T-helper 22 cell (primary cell): ENCODE measurements around the gene OR52E4.

Source experiments
- DNase-seq: peaks from one replicate; pipeline ENCODE4 v3.0.0-alpha.2; 2020; ENCODE audit warnings: low read depth

The OR52E4 gene

DNA sequence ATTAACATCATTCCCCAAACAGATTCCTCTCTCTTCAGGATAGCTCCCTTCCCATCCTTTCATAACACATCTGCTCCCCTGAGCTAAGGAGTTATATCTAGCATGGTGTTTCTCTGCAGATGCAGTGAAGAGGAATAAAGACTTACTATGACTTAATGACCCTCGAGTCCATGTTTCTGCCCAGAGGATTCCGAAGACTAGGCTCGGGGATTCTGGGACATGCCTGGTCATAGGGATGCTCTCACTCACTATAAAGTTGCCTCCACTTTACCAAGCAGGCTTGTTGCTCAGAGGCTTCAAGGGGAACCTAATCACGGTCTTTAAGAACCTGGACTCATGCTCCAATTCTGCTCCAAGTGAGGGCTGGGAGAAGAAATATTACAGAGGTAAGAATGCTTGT is at the start of gene OR52E4:
TSS of gene OR52E4 (plus strand) at position 301 of the 400 bp plus-strand sequence. CDS start 3,664 bp downstream, outside the sequence.
- DNase-seq, result no peak

DNA sequence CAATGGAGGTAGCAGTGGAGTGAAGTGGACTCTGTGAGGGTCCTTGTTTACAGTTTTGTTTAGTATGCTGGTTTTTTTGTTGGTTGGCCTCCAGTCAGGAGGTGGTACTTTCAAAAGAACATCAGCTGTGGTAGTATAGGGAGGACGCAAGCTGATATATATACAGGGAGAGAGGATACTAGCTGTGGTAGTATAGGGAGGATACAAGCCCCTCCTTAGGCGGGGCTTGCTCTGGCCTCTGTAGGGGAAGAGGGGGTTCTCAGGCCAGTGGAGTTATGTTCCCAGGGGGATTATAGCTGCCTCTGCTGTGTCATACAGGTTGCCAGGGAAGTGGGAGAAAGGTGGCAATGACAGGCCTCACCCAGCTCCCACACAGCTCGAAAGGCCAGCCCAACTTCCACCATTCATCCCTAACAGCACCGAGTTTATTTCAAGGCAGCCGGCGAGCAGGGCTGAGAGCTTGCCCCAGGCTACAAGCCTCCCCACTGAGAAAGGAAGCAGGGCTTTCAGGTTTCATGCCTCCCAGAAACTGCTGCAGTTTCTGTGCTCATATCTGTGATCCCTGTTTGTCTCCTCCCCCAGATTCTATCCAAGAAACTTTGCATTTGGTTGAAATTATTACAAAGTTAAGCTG is 49.1 kb upstream of the OR52E4 start:
- no peak for DNase-seq

DNA sequence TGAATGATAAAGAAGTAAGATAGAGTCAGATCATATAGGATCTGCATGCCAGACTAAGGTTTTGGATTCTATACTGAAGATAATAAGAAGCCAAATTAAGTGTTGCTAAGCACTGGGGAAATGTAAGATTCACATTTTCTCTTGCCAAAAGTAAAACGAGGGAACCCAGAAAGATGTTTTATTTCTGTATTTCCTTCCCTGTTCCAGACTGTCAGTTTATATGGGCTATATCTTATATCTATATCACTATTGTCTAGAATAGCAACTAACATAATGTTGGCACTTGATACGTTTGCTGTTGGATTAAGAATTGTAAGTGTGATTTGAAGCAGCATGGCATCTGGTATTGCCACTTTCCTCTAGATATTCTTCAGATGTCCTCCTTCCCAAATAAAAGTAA is 47.0 kb upstream of the OR52E4 start:
- no peak for DNase-seq

DNA sequence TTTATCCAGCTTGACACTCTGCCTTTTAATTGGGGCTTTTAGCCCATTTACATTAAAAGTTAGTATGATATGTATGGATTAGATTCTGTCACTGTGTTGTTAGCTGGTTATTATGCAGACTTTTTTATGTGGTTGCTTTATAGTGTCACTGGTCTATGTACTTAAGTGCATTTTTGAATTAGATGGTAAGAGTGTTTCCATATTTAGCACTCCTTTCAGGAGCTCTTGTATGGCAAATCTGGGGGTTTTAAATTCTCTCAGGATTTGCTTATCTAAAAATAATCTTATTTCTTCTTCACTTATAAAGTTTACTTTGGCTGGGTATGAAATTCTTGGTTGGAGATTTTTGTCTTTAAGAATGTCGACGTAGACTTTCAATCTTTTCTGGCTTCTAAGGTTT is 42.7 kb upstream of the OR52E4 start:
- DNase-seq, result no peak

DNA sequence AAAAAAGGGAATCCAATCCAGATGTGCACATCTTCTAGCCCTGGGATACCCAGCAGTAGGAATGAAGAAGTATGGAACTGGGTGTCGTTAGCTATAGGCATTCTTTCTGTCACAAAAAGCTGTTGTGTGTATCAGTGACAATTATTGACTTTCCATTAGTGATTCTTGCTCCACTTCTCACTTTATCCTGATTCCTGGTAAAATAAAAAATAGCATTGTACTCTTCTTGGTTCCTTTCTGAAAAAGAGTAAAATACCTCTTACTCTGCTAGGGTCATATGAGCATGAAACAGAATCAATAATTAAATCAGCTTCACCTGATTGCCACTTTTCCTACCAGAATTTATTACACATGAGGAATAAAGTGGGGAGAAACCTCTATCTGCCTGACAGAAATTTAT is 38.6 kb upstream of the OR52E4 start, which contains the start of gene OR52E6:
TSS of gene OR52E6 (minus strand) at position 101 of the 400 bp plus-strand sequence. CDS start at position 101, 0 bp downstream.
- DNase-seq, result no peak

DNA sequence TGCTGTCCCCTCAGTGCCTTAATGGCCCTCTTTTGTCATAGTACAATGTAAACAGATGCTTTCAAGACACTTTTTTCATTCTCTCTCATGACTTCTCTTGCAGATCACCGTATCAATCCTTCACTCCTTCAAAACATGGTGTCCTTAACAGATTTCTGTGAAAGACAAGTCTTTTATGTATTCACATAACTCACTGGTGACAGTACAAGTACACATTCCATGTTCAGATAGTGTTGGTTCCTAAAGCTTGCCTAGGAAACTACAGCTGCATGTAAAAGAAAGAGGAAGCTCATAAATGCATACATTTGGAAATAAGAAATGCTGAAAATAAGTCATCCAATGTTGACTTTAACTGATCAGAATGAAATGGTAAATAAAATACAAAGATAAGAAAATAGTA is 33.7 kb upstream of the OR52E4 start:
- no peak for DNase-seq

DNA sequence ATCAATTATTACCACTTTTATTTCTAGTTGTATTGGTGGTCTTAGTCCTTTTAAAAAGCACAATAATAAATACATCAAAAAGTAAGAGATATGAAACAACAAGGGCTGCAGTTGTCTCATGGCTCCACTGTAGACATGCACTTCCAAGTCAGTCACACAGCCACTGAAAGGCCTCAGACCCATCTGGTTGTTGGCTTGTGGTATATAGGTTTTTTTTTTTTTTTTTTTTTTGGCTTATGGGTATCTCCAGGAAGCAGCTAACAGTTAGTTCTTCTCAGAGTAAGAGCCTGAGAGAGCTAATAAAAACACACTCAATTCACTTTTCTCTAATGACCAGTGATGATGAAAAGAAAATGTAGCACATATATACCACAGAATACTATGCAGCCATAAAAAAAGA is 32.7 kb upstream of the OR52E4 start:
- DNase-seq, result no peak

DNA sequence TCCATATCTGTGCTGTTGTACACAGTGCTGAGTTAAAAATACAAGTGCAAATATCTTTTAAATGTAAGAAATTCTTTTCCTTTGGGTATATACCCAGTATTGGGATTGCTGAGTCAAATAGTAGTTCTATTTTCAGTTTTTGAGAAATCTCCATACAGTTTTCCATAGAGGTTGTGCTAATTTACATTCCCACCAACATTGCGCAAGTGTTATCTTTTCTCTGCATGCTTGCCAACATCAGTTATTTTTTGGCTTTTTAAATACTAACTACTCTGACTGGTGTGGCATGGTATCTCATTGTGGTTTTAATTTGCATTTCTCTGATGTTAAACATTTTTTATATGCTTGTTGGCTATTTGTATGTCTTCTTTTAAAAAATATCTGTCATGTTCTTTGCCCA is 29.4 kb upstream of the OR52E4 start:
- DNase-seq, result no peak

DNA sequence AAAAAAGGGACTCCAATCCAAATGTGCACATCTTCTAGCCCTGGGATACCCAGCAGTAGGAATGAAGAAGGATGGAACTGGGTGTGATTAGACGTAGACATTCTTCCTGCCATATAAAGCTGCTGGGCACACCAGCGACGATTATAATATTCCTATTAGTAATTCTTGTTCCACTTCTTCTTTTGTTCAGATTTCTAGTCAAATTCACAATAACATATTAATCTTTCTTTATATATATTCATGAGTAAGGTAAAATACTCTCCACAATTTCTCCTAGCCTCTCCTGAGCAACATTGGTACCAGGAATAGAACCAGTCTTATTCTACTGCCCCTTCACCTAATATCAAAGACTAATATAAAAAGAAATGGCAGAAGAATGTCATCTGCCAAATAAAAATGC is 22.8 kb upstream of the OR52E4 start, which contains the start of gene OR52E8:
TSS of gene OR52E8 (minus strand) at position 101 of the 400 bp plus-strand sequence. CDS start at position 101, 0 bp downstream.
- DNase-seq, result no peak

DNA sequence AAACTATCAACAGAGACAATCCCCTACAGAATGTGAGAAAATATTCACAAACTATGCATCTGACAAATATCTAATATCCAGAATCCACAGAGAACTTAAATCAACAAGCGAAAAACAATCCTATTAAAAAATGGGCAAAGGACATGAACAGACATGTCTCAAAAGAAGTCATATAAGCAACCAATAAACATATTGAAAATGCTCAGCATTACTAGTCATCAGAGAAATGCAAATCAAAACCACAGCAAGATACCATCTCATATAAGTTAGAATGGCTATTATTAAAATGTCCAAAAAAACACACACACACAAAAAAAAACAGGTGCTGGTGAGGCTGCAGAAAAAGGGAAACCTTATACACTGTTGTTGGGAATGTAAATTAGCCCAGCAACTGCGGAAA is 14.6 kb upstream of the OR52E4 start:
- DNase-seq, result no peak

DNA sequence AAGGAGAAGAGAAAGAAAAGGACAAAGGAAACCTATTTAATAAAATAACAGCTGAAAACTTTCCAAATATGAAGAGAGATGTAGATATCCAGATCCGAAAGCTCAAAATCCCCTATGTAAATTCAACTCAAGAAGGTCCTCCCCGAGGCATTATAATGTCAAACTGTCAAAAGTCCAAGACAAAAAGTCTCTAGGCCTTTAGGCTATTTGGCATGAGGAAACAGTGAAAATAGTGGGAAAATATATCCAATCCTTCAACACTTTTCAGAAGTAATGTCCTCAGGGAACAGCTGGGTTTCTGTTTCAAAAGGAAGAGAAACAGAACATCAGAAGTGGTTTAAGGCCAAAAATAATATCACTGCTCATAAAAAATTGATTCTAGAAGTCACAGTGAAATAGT is 1.9 kb upstream of the OR52E4 start:
- DNase-seq, result no peak

DNA sequence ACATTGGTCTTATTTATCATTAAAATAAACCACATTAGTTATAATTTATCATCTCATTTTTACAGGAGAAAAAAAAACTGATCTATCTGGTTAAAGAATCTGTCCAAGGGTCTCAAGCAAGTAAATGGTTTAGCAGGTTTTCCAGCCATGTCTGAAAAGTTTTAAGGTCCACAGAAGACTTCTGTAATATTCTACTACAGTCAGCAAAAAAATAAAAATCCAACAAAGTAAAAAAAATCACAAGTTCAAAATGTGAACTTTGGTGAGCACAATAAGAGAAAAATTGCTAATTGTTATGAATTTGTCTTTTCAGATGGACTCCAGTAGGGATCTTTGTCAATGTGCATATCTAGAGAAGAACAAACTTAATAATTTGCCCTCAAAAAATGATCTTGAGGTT is 1.3 kb downstream of the OR52E4 start:
- DNase-seq, result no peak

DNA sequence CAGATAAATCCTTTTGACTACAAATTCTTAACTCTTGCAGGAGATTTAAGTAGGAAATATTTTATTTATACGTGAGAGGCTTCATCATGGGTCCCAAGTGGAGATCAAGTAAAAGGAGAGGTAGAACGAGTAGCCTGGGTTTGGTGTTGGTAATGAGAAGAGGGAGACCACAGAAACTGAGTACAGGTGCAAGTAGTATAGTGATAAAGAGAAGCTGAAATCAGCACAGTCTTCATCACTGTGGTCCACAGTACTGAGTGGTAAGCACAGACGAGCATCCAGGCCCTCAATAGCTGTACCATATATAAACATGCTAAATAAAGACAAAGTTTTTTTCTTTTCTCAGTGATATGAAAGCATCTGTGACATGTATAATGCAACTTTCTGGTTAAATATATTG is 6.7 kb downstream of the OR52E4 start:
- DNase-seq, result no peak

DNA sequence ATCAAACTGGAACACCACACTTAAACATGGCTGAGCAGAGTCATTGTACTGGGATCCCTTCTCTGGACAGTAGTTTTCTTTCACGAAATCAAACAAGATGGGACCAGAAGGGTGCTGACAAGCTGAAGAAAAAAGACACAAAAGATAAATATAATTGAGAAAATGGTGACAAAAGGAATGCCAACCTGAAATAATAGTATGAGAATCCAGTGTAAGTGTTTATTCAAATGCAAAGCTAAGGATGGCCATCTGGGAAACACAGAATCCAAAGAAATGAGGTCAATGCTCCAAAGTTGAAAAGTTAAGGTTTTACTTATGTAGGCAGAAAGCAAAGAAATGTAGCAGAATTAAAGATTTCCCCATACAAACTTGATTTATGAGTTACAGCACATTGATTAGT is 7.2 kb downstream of the OR52E4 start:
- DNase-seq, result no peak

DNA sequence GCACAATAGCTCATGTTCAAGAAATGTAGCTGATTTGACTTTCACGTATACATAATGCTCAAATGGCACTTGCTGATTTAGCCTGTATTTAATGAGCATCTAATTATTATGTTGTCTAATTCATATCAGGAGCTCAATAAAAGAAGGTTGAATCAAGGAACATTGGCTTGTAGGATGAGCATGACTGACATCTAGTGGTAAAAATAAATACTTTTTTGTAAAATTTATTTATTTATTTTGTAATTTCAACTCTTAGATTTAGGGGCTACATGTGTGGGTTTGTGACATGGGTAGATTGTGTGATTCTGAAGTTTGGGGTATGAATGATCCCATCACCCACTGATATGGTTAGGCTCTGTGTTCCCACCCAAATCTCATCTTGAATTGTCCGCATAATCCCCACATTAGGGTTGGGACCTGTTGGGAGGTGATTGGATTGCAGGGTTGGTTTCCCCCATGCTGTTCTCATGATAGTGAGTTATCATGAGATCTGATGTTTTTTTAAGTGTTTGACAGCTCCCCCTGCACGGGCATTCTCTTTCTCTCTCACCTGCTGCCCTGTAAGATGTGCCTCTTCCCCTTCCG is 10.9 kb downstream of the OR52E4 start:
- DNase-seq, result no peak

DNA sequence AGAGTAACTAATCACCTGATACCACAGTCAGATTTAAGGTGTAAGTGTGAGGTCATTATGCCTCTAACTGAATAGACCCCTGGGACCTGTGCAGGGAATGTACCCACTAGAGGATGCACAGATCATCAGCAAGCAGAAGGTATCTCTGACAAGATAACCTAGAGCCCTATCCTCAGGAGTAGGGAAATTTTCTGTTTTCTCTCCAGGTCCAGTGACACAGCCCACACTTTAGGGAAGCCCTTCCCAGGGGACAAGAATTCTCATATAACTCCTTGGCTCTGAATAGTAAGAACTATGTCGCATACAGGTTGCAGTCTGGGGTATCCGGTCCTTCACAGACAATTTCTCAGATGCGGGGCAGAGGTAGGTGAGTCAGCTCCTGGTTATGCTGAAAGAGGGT is 12.5 kb downstream of the OR52E4 start, which contains the start of gene OR52E5:
TSS of gene OR52E5 (plus strand) at position 301 of the 400 bp plus-strand sequence. CDS start 7,569 bp downstream, outside the sequence.
- DNase-seq, result no peak

DNA sequence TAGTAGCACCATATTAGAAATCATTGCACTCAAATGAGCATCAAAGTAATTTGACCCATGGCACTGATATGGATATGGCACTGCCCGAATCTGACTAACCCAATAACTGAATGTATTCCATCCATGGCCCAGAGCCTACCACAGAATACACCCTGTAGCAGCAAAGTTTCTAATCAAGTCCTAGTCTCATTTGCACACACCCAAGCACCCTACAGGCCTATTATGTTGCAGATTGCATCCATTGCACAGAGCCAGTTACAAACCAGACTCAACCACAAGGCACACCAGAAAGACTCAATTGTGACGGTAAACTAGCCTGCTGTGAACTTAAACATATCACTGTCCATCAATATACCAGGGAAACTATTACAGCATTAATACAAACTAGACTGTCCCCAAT is 19.1 kb downstream of the OR52E4 start:
- DNase-seq, result no peak

DNA sequence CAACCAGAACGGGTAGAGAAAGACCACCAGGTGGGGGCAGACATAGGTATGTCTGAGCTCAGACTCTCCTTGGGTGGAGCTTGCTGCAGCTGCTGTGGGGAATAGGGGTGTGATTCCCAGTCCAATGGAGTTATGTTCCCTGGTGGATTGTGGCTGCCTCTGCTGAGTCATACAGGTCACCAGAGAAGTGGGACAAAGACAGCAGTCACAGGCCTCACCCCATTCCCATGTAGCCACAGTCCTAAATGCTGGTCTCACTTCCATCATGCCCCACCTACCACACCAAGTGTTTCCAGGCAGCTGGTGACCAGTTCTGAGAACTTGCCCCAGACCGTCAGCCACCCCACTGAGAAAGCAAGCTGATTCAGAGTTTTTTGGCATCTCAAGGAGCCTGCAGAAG is 30.1 kb downstream of the OR52E4 start:
- no peak for DNase-seq

DNA sequence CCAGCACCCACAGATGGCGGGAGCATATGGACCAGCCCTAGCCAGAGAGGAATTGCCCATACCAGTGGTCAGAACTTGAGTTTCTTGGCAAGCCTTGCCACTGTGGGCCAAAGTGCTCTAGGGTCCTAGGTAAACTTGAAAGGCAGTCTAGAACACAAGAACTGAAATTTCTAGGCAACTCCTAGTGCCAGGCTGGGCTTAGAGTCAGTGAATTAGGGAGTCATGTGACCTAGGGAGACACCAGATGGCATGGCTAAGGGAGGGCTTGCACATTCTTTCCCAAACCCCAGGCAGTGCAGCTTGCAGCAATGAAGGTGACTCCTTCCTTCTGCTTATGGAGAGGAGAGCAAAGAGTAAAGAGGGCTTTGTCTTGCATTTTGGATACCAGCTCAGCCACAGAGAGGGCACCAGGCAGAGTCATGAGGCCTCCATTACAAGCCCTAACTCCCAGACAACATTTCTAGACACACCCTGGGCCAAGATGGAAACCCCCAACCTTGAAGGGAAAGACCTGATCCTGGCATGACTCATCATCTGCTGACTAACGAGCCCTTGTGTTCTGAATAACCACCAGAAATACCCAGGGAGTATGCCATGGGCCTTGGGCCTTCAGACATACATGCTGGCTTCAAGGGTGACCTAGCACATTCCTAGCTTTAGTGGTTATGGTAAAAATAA is 42.5 kb downstream of the OR52E4 start:
- DNase-seq, result no peak

DNA sequence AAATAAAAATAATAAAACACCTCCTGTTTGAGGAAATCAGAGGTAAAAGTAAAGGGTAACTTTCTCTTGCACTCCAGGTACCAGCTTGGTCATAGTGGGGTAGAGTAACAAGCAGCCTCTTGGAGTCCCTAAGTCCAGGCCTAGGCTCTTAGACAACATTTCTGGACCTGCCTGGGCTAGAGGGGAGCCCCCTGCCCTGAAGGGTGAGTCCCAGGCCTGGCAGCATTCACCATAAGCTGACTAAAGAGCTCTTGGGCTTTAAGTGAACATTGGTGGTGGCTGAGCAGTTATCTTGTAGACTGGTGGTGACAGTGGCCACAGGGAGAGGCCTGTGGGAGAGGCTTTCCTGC is 43.0 kb downstream of the OR52E4 start:
- no peak for DNase-seq

DNA sequence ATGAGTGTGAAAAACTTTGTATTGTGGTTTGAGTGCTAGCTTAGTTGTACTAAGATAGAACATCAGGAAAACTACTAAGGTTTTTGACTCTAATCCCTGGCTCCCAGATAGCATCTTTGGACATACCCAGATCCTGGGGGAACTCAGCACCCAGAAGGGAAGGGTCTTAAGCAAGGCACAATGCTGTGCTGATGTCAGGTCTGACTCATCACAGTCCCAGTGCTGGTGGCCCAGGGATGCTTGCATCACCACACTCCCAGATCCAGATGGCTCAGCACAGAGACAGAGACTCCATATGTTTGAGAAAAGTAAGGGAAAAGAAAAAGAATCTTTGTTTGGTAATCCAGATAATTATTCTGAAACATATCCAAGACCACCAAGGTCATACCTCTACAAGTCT is 43.4 kb downstream of the OR52E4 start:
- DNase-seq, result no peak

DNA sequence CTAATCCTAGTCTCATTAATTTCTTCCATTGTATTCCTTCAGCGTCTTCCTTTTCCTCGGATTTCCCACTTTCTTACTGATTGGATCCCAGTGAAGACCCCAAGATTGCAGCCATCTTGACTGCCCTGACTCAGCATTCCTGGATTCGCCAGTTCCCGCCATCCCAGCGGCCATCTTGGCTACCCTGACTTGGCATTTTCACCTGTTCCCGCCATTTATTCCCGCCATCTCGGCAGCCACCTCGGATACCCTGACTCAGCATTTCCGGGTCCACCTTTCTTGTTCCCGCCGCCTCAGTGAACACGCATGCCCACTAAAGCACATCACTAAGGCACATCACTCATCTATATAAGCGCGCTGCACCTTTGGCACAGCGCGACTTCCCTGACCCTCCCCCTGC is 47.8 kb downstream of the OR52E4 start:
- DNase-seq, result no peak

DNA sequence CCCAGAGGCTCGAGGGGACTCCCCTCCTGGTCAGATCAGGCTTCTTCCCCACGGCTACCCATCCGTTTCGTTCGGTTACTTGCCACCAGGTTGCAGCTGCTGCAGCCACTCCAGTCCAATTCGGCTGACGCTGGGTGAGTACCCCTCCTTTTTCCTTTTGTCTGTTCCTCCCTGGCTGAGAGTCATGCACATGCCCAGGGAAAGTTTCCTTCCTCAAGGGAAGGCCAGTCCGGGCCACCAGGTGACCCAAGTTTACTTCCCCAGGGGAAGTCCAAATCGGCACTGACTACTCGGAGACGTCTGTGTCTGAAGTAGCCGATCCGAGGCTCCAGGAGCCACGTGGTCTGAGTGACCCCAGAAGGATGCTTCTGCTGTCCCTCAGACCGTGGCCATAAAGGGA is 48.4 kb downstream of the OR52E4 start:
- no peak for DNase-seq
